Caco-2 (cell line): ENCODE measurements around the gene SLC10A7. TPM values are rescaled to one million over a fixed set of nuclear protein-coding genes. Genes with fewer than 3 reads are reported as not detected.

Experiments used
- BruUV-seq: library from RNA; stranded (reverse); fragments of 400-500 nt; replicated peaks from 2 replicates; lab custom pipeline; 2021; lab: Mats Ljungman, UMichigan
- CTCF ChIA-PET: fragments of 300-600 bp; sonication (Branson Sonifier 250); formaldehyde crosslinking; loops from one replicate; lab custom pipeline; 2022; ENCODE audit warnings: antibody characterized with exemption; lab: Charles Lee
- POLR2A ChIA-PET: fragments of 300-600 bp; sonication (Branson Sonifier 250); formaldehyde crosslinking; loops from one replicate; lab custom pipeline; 2022; ENCODE audit warnings: antibody characterized with exemption; lab: Charles Lee
- DNase-seq, 2 experiments: peaks; one replicate each; pipeline versions ENCODE4 v3.0.0 to v3.0.0-alpha.2; 2020 to 2022
- H3K27me3 ChIP-seq: replicated peaks from 2 replicates; pipeline ENCODE4 v1.6.0; 2011; ENCODE audit warnings: low read length; ENCODE audit not compliant: control insufficient read depth, insufficient read depth
- H3K36me3 ChIP-seq: 2 replicates; pipeline ENCODE4 v1.5.1; 2011; ENCODE audit warnings: low read length; ENCODE audit not compliant: control insufficient read depth, insufficient read depth
- H3K4me1 ChIP-seq: fragments of 250-450 bp; sonication (Bioruptor Pico); 2 replicates; pipeline ENCODE4 v1.5.1; 2020; ENCODE audit warnings: mild to moderate bottlenecking
- H3K4me3 ChIP-seq: 2 replicates; pipeline ENCODE4 v1.5.1; 2011; ENCODE audit warnings: low read depth, mild to moderate bottlenecking, control low read depth, low read length
- H3K9me3 ChIP-seq: fragments of 250-450 bp; sonication (Bioruptor Pico); 2 replicates; pipeline ENCODE4 v1.5.1; 2020; ENCODE audit warnings: mild to moderate bottlenecking, moderate library complexity
- H3K27ac Mint-ChIP-seq: one replicate; pipeline ENCODE4 v1.8.0; 2022; ENCODE audit warnings: mixed read lengths; ENCODE audit not compliant: unreplicated experiment
- H3K27me3 Mint-ChIP-seq: one replicate; pipeline ENCODE4 v1.8.0; 2022; ENCODE audit warnings: mixed read lengths; ENCODE audit not compliant: insufficient read depth, unreplicated experiment
- H3K36me3 Mint-ChIP-seq: one replicate; pipeline ENCODE4 v1.8.0; 2022; ENCODE audit warnings: mild to moderate bottlenecking, mixed read lengths; ENCODE audit not compliant: insufficient read depth, unreplicated experiment
- H3K4me1 Mint-ChIP-seq: one replicate; pipeline ENCODE4 v1.8.0; 2022; ENCODE audit warnings: low read depth, mixed read lengths; ENCODE audit not compliant: unreplicated experiment
- H3K4me3 Mint-ChIP-seq: one replicate; pipeline ENCODE4 v1.8.0; 2022; ENCODE audit warnings: mild to moderate bottlenecking, moderate library complexity, mixed read lengths; ENCODE audit not compliant: unreplicated experiment
- H3K9me3 Mint-ChIP-seq: one replicate; pipeline ENCODE4 v1.8.0; 2022; ENCODE audit warnings: mixed read lengths; ENCODE audit not compliant: unreplicated experiment
- CTCF ChIP-seq, 2 experiments: fragments of 200-600 bp in 1 of 2; IDR thresholded peaks; 1 replicate in 1 of 2; 2 replicates in 1 of 2; pipeline versions ENCODE4 v1.5.1 to v1.8.0; 2011 to 2022; ENCODE audit warnings: antibody characterized with exemption in 1 of 2, control low read depth in 1 of 2, inconsistent platforms in 1 of 2, low read depth in 1 of 2, low read length in 1 of 2, mild to moderate bottlenecking in 1 of 2, moderate library complexity in 1 of 2; ENCODE audit not compliant: insufficient read depth in 1 of 2, severe bottlenecking in 1 of 2, unreplicated experiment in 1 of 2
- intact Hi-C: fragments of 100-400 bp; cut with micrococcal nuclease; formaldehyde crosslinking; loops from one replicate; pipeline ENCODE4 v1.10.0; 2022; ENCODE audit not compliant: unreplicated experiment
- total RNA-seq: library from RNA; stranded (reverse); gene quantifications from 2 replicates; pipeline ENCODE4 v1.2.3, GENCODE V29; 2022

SLC10A7 gene
- total RNA-seq, 1 experiment from 2014 or later, result 12.1 TPM

DNA sequence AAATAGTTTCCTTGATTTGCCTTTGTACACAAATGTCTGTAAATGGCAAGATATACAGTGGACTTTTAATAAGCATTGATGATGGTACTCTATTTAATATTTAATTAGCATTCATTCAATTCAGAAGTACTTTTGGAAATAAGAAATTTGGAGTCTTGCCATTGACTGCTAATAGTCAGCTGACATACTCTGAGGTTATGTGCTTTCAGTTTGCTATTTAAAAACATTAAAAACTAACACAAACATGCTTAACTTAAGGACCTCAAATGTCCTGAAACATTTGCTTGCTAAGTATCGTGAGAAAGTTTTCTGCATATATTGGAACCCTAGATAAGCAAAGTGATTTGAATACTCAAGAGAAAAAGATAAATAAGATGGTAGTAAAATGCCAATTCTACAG lies 242.8 kb downstream of the SLC10A7 start:
- Mint-ChIP-seq H3K4me3 (no peak overlapping the region), H3K4me1 (no peaks in the 10 kb centered on the region), H3K36me3 (no peaks in the 10 kb centered on the region), H3K27me3 (no peaks in the 10 kb centered on the region), H3K9me3 (no peaks in the 10 kb centered on the region), H3K27ac (no peak overlapping the region)
- CTCF ChIA-PET, result no interaction called here
- Histone ChIP-seq H3K4me1 (no peaks in the 10 kb centered on the region), H3K27me3 (no peaks in the 10 kb centered on the region), H3K4me3 (no peak overlapping the region), H3K36me3 (no peaks in the 10 kb centered on the region), H3K9me3 (no peaks in the 10 kb centered on the region)
- no peak for TF ChIP-seq CTCF (IDR thresholded peaks at IDR 0.05; ENCODE audit: insufficient read depth in 1 of 2, low read depth in 1 of 2, low read length in 1 of 2, severe bottlenecking in 1 of 2, unreplicated experiment in 1 of 2)
- BruUV-seq, result no TSS peak
- intact Hi-C loops, result no loop called here
- POLR2A ChIA-PET, result no interaction called here
- DNase-seq, result no peak

DNA sequence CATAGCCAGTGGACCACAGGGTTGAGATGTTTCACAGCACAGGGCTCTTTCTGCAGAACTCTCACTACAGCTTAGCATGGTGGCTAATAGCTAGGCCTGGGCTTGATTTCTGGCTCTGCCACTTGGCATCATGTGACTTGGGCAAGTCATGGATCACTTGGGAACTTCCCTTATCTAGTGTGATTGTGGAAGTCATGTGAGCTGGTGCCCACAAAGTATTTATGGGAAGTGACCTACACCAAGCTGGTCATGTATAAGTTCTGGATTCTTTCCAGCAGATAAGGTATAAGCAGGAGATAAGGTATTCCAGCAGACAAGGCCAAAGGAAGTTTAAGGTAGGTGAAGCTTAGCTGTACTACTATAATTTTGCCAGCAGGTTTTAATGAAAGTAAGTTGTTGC lies 246.4 kb downstream of the SLC10A7 start:
- H3K9me3 ChIP-seq, result no peaks in the 10 kb centered on the region
- POLR2A ChIA-PET, result no interaction called here
- no peak for TF ChIP-seq CTCF (IDR thresholded peaks at IDR 0.05; ENCODE audit: insufficient read depth in 1 of 2, low read depth in 1 of 2, low read length in 1 of 2, severe bottlenecking in 1 of 2, unreplicated experiment in 1 of 2)
- CTCF ChIA-PET, result no interaction called here
- Mint-ChIP-seq H3K9me3 (no peaks in the 10 kb centered on the region), H3K4me1 (no peaks in the 10 kb centered on the region), H3K4me3 (no peak overlapping the region), H3K36me3 (no peaks in the 10 kb centered on the region), H3K27me3 (no peaks in the 10 kb centered on the region), H3K27ac (no peak overlapping the region)
- no peak overlapping the region for H3K4me3 ChIP-seq
- intact Hi-C loops, result no loop called here
- DNase-seq, result no peak
- H3K27me3 ChIP-seq, result no peaks in the 10 kb centered on the region
- no peaks in the 10 kb centered on the region for H3K4me1 ChIP-seq
- H3K36me3 ChIP-seq, result no peaks in the 10 kb centered on the region
- BruUV-seq, result no TSS peak

GRCh38 chr4:146274774-146275173 lies 247.0 kb downstream of the SLC10A7 start:
- no peaks in the 10 kb centered on the region for H3K4me1 Mint-ChIP-seq
- Histone ChIP-seq H3K4me3 (no peak overlapping the region), H3K9me3 (no peaks in the 10 kb centered on the region), H3K36me3 (no peaks in the 10 kb centered on the region), H3K4me1 (no peaks in the 10 kb centered on the region), H3K27me3 (no peaks in the 10 kb centered on the region)
- DNase-seq, result no peak
- intact Hi-C loops, result no loop called here
- H3K4me3 Mint-ChIP-seq, result no peak overlapping the region
- H3K27me3 Mint-ChIP-seq, result no peaks in the 10 kb centered on the region
- no peak for TF ChIP-seq CTCF (IDR thresholded peaks at IDR 0.05; ENCODE audit: insufficient read depth in 1 of 2, low read depth in 1 of 2, low read length in 1 of 2, severe bottlenecking in 1 of 2, unreplicated experiment in 1 of 2)
- ChIA-PET POLR2A (no interaction called here), CTCF (no interaction called here)
- H3K36me3 Mint-ChIP-seq, result no peaks in the 10 kb centered on the region
- no peaks in the 10 kb centered on the region for H3K9me3 Mint-ChIP-seq
- no peak overlapping the region for H3K27ac Mint-ChIP-seq
- BruUV-seq, result no TSS peak
